ENCODE results near the gene THBD.
A peak's percentile ranks its signal among the peaks of the same experiment; 100 is the strongest.

Gene THBD

DNA sequence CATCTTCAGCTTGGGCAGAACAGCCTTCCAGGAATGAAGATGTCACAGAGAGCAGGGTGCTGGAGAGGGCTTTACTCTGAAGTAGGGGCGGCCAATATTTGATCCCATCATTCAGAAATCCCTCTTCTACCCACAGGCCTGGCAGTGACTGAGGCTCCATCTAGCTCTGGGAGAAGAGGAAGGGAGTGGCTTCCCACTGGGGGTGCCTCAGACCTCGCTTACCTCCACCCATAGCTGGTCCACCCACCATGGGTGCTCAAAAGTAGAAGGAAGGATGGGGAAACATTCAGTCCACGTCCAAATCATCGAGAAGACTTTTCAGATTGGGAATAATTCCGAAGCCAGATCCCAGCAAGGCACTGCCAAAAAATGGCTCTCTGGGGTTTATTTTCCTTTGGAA, 11.8 kb upstream of the THBD start:
- DNase-seq: no peak

DNA sequence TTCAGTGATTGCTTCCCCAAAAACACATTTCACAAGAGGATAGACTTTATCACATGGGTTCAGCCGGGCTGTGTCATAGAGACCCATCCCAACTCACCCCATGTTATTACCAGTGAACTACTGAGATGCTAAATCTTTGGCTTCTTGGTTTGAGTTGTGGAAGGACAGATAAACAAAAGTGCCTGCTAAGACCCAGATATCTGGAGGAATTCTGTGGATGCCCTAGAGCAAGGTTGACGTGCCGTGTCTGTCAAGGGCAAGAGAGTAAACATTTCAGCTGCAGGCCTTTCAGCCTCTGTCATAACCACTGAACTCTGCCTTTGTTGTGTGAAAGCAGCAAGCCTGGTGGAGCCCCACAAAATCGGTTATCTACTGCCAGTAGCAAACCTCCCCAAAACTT, 11.2 kb upstream of the THBD start:
- no peak for DNase-seq

GRCh38 chr20:23059846-23060245, 10.4 kb upstream of the THBD start:
- no peak for DNase-seq

DNA sequence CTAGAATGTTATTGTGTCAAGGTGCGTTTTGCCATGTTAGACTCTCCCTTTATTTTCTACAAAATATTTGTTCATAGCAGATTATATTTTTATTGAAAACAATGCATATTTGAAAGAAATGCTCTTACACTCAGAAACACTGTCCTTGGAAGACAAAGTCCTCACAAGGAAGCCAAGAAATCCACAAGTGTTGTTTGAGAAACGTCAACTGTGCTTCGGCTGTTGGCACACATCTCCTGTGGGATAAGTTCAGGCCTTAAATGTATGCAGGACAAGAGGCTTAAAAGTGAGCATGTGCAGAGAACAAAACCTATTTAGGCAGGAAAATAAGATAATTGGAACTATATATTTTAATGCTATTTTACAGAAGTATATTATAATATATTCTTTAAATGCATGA, 9.5 kb upstream of the THBD start:
- no peak for DNase-seq

DNA sequence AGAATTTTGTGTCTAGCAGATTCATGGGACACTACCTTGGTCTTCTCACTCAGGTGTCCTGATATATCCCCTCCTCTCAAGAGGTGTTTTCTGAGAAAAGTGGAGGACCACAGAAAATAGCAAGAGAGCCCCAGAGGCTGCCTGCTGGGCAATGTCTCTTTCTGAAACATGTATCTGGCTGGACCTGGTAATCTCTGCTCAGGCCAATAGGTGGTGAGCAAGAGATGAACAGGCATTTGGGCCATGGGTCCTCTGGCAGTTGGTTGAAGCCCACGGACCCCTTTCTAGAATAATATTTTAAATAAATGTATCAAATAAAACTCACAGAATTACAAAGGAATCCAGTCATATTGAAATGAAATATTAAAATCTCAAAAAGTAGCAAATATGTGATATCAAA, 8.8 kb upstream of the THBD start:
- DNase-seq: no peak

DNA sequence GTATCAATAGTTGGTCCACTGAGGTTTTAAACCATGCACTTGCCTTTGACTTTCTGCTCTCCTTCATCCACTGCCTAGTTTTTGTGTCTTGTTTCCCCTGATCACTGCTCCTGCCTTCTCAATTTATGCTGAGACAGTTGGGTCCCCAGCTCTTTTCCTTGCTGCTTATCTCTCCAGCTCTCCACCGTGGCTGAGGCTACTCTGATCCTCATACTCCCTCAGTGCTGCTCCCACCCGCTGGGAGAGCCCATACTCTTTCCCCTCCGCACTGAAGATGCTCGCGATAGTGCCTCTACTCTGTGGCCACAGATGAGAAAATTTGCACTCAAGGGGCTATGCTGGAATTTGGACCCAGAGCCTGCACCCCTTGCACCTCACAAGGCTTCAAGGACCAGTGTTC, 3.4 kb upstream of the THBD start:
- no peak for DNase-seq

GRCh38 chr20:23050847-23051627, 1.6 kb upstream of the THBD start:
- DNase-seq: peak in 1 of 2 donors; percentile 25

DNA sequence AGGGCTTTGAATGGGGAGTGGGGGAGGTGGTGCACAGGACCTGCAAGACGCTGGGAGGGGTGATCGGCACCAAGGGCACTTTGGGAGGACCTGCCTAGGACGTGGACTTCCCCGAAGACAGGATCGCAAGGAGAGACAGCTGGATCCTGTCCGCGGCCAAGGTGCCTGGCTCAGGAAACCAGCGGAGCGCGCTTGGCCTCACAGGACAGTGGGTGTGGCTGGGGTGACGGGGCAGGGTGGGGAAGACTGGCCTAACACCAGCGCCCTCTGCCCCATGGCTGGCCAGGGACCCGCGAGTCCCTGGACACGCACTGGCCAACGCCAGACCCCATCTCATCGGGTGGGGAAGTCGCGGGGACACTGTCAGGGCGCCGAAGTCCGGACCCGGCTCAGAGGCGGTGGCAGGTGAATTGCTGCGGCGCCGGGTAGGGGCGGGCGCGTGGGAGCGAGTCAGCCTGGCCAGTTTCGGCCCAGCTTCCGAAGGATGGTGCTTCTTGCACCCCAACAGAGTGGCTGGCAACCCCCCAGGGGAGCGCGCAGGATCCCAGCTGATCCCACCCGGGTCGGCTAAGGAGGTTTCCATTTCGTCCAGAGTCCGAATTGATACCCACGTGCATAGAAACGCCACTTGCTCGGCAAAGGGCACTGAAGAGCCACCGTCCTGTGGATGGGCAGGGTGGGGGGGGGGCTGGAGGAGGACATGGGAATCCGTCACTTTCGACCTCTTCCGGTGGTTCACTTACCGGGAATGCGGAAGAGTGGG, 785 bp upstream of the THBD start:
- no peak for DNase-seq

- no peak for DNase-seq
Measured at GRCh38 chr20:23048283-23049200, 930 bp downstream of the THBD start.

DNA sequence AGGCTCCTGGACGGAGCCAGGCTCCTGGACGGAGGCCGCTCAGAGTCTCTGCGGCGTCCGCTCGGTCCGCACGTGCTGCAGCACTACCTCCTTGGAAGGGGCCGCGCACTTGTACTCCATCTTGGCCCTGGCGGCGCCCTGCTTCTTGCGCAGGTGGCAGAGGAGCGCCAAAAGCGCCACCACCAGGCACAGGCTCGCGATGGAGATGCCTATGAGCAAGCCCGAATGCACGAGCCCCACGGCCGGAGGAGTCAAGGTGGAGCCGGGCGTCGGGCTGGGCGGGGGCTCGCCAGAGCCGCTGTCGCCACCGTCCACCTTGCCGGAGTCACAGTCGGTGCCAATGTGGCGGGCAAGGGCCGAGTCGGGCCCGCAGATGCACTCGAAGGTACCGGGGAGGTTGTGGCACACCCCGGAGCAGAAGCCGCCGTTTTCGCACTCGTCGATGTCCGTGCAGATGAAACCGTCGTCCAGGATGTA, 1.7 kb downstream of the THBD start:
- DNase-seq: no peak

DNA sequence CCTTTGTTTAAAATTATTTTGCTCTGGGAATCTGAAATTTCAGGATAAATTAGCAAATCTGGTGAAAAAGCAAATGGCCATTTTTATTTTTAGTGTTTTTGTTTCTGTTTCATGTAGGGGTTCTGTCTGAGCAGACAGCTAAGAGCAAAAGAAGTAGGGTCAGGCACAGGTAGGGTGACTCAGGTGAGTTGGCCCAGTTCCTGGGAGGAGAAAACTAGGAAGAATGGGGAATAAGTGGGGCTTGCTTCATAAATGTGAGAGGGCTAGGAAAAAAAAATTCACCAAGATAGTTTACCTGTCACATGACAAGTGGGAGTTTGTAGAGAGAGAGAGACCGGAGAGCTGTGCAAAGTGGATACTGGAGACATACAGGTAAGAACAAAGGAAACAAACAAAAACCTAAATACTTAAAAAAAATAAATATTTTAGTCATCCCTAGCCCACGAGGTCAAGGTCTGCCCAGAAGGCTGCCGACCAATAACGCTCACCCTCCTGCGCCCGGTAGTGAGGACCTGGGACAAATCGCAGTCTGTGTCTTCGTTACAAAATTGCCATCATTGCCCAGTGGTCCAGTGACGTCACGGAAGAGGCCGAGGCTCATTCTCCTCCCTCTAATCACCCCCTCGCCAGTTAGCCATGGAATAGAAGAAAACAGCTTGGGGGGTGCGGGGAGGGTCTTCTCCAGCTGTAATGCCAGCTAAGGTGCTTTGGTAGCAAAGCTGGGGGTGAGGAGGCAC, 2.3 kb downstream of the THBD start:
- no peak for DNase-seq

DNA sequence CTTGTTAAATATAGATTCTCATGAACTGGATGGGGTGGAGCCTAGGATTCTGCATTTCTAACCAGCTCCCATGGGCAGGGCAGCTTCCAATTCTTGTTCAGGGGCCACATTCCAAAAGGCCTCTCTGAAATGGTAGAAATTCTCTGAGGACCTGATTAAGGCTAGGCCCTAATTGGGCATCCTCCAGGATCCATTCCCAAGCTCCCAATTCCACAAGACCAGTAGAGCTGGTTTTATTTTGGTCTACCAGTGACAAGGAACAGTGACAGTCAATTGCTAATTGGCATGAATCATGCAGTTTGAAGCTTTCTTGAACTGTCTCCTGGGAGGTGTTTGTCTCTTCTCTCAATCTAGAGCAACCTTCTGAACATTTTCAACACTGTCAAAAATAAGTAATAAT, 3.0 kb downstream of the THBD start:
- DNase-seq: no peak

DNA sequence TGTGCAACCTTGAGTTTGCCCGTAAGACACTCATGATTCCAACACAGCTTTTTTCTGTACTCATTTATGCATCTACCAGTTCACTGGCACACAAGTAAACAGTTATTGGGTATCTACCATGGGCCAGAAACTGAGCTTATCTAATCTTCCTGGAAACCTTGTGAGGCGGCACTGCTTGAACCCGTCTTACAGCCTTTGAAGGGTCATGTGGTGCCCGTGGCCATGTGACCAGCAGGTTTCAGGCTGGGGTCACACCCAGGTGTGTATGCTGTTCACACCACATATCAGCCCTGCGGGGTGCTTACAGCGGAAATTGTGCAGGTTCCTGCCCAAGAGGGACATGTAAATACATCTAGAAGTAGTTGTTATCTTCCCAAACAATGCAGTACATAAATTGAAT, 6.1 kb downstream of the THBD start:
- no peak for DNase-seq

GRCh38 chr20:23042270-23042669, 7.2 kb downstream of the THBD start:
- no peak for DNase-seq

DNA sequence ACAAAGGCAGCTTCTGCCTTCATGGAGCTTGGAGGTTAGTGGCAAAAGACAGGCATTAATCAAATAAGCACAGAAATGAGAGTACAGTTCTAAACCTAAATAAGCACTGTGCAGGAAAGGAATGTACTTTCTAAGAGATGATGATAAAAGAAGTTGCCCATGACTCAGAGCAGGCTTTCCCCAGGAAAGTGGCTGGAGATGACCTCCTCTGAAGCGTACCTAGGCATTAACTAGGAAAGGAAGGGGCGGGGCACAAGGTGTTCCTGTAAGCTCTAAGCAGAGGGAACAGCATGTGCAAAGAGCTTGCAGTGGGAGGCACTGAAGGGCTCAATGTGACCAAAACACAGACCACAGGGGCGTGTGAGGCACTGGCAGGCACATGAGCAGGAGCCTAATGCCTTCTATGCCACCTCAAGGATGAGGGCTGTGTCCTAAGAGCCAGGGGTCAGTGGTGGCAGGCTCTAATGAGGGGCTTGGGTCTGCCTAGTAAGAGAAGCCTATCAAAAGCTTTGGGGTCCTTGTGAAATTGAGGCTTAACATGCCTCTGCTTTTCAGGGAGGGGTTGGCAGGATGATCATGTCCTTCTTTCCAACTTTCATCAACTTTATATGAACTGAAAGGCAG, 9.5 kb downstream of the THBD start:
- DNase-seq: no peak

DNA sequence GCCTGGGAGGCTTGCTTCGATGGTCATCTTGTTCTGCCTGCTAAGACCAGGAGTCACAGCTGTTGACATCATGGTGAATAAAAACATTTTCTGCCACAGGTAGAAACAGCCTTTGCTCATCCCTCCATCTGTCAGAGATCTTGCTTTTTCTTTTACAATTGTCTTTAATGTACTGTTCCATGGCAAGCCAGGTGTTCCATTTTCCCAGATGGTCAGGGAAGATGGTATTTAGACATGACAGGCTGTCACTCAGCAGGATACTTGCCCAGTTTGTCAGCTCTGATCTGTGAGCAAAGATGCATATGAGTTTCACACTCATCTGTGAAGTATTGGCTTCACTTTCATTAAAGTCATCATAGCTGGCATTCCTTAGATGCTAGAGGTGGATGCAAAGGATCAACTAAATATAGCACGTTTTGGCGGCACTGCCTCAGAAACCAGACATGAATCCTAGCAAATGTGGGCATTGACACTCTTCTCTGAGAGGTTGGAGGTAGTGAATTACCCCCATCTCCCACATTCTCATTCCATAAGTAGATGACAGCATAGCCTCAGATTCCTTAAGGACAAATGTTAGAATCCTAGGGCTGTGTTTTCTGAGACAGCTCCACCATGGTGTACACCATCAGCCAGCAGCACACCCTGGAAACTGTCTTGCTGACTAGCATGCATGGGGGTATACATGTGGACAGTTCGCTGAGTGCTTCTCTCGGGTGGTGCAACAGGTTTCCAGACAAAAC, 10.2 kb downstream of the THBD start:
- no peak for DNase-seq

DNA sequence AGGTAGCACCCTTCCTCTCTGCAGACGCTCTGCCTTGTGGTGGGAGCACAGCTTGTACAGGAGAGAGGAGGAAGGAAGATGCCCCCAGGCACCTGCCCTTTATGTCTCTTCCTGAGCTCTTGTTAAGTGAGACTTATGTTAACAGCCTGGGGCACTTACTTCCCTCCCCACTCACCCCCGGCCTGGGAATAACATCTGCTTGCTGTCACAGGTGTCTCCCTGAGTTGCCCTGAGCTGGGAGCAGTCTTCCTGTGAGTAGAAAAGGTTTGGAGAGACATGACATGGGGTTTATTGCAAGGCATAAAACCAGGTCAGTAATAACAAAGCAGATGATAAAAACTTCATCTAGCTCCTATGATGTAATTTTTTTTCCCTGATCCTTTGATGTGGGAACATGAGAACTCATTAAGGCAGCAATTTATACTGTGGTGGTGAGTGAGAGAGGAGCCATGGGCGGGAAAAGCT, 12.4 kb downstream of the THBD start:
- no peak for DNase-seq

DNA sequence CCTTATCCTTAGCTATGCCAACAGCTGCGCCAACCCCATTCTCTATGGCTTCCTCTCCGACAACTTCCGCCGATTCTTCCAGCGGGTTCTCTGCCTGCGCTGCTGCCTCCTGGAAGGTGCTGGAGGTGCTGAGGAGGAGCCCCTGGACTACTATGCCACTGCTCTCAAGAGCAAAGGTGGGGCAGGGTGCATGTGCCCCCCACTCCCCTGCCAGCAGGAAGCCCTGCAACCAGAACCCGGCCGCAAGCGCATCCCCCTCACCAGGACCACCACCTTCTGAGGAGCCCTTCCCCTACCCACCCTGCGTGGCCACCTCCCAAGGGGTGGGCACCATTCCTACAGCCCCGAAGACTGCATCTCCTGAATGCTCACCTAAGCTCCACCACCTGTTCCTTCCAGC, 13.1 kb downstream of the THBD start:
- DNase-seq: no peak

- DNase-seq: no peak
Measured at GRCh38 chr20:23035731-23036130, 13.7 kb downstream of the THBD start.

DNA sequence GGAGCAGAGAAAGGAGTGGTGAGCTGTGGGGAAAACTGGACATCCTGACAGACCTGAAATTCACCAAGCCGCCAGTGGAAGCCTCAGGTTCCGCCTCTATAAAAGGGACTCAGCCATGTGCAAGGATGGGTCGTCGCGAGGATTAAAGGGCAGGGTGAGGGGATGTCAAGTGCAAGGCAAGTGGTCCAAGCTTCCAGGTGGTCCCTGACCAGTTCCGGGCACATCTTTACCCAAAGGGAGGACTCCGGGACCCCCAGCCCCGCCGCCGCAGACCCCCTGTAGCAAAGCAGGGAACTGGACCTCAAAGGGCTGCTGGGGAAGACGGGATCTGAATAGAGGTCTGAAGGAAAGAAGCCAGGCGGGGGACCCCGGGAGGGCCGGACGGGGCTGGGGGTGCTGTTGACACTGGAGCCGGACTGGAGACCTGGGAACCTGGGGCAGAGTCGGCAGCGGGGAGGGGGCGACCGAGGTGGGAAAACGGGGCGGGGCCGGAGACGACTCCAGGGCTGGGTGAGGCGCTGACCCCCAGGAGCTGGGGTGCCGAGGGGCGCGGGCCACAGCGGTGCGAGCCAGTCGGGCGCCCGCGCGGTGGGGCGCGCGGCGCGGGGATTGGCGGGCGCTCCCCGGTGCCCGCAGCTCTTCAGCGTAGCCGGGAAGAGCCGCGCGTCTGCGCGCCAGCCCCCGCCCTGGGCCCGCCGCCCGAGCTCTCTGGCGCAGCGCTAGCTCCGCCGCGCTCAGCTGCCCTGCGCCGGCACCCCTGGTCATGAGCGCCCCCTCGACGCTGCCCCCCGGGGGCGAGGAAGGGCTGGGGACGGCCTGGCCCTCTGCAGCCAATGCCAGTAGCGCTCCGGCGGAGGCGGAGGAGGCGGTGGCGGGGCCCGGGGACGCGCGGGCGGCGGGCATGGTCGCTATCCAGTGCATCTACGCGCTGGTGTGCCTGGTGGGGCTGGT, 14.5 kb downstream of the THBD start, which contains the start of gene SSTR4:
SSTR4 (plus strand) TSS at position 592 of the 951 bp plus-strand sequence; CDS start at position 764, 172 bp downstream.
- DNase-seq: no peak

Measured in hippocampal formation (tissue), 2 donors.